GM19238 (cell line): Measurements from ENCODE around the gene ABHD2.
"Not testable (repeated sequence)": the region's sequence is repeated elsewhere in the genome, so short reads cannot be mapped to it uniquely, and the experiment has no call there.

Experiments used
- DNase-seq: peaks from one replicate; pipeline ENCODE4 v3.0.0; 2011; ENCODE audit warnings: low spot score; ENCODE audit not compliant: insufficient read length

ABHD2 gene

GRCh38 chr15:89217686-89218376, 129.6 kb downstream of the ABHD2 start:
- no peak for DNase-seq

- DNase-seq = no peak
Observed at GRCh38 chr15:89218531-89218930, 130.3 kb downstream of the ABHD2 start.

GRCh38 chr15:89221543-89221942, 133.3 kb downstream of the ABHD2 start, which contains the start of gene RLBP1:
Gene RLBP1 (minus strand): TSS chr15:89221579. CDS start chr15:89218975, 2,604 bp downstream.
- DNase-seq = no peak

- DNase-seq = no peak
Observed at GRCh38 chr15:89225588-89225987, 137.3 kb downstream of the ABHD2 start.

- DNase-seq = no peak
Observed at GRCh38 chr15:89226359-89227221, 138.3 kb downstream of the ABHD2 start.

GRCh38 chr15:89227425-89227824, 139.2 kb downstream of the ABHD2 start:
- DNase-seq = no peak

- DNase-seq = no peak
Observed at GRCh38 chr15:89230277-89230676, 142.0 kb downstream of the ABHD2 start.

GRCh38 chr15:89231832-89232231, 143.6 kb downstream of the ABHD2 start:
- DNase-seq = no peak

GRCh38 chr15:89239883-89240810, 151.9 kb downstream of the ABHD2 start:
- not testable (repeated sequence) for DNase-seq

GRCh38 chr15:89243046-89243690, 154.9 kb downstream of the ABHD2 start:
- no peak for DNase-seq

GRCh38 chr15:89243691-89244573, 155.7 kb downstream of the ABHD2 start, which contains the start of gene FANCI:
Gene FANCI (plus strand): TSS chr15:89243979. CDS start chr15:89247648, 3,669 bp downstream.
- DNase-seq = peak; percentile 84

- no peak for DNase-seq
Observed at GRCh38 chr15:89244574-89244903, 156.3 kb downstream of the ABHD2 start.

- DNase-seq = no peak
Observed at GRCh38 chr15:89247446-89247845, 159.2 kb downstream of the ABHD2 start.

GRCh38 chr15:89248584-89248983, 160.3 kb downstream of the ABHD2 start:
- no peak for DNase-seq

GRCh38 chr15:89250142-89250541, 161.9 kb downstream of the ABHD2 start:
- DNase-seq = not testable (repeated sequence)
